GM19240 (cell line): ENCODE results near the gene PRR7.

Experiments used
- DNase-seq: peaks from one replicate; pipeline ENCODE4 v3.0.0; 2011; ENCODE audit warnings: low spot score; ENCODE audit not compliant: insufficient read length

PRR7 gene

DNA sequence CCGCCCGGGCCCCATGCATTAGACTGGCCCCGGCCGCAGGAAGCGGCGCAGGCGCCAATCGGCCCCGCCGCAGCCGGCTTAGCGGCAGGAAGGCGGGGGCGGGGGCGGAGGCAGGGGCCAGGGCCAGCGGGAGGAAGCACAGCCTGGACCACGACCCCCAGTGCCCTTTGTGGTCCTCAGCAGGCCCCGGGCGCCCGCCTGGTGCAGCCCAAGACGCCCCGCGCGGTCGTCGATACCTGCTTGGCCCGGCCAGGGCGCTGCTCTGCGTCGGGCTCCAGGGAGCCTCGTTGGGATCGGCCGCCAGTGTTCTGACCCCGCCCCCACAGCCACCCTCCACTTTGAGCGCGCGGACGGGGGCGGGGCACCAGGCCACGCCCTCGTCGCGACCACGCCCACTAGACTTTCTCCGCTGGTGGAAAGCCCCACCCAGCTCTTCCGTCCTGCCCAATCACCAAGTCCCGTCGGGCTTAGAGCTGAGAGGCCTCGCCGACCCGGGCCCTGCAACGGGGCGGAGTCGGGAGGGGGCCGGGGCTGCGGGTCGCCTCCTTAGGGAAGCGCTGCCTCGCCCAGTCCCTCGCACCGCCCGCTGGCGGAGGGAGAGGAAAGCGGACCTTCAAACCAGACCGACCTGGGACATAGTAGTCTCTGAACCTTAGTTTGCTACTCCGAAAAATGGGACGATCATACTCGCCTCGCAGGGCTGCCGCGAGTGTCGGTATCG is 50.8 kb downstream of the PRR7 start, which contains the start of gene PDLIM7:
Gene PDLIM7, minus strand, starts transcription at position 313 of the 721 bp plus-strand sequence. CDS start 1,092 bp downstream, outside the sequence.
- DNase-seq, result peak; percentile 93

DNA sequence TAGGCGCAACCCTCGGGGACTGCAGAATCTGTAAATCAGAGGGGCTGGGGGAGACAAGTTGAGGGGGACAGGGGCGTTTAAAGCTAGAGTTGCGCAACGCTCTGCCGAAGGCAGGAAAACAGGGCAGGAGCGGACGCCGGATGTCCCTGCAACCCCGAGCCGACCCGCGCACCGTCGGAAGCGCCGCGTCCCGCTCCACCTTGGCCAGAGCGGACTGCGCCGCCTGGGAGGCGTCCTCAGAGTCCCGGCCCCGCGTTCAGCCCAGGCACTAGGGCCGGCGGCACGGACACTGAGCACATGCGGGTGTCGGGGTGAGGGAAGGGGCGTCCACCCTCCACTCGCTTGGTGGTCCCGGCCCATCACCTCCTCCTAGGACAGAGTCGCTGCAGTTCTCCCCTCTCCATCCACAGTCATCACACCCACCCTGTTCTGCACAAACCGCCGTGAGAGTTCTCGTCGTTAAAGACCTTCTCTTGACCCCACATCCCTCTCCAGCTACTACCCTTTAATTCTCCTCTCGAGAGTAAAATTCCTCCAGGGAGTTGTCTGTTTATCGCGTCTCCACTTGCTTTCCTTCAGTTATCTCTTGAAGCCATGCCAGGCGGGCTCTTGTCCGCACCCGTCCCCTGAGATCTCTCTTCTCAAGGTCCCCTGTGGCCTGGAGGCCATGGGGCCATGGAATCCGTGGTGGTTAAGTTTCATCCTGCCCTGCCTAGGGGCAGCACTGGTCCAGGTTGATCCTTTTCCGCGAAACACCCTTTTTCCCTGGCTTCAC is 51.6 kb downstream of the PRR7 start:
- DNase-seq, result no peak

DNA sequence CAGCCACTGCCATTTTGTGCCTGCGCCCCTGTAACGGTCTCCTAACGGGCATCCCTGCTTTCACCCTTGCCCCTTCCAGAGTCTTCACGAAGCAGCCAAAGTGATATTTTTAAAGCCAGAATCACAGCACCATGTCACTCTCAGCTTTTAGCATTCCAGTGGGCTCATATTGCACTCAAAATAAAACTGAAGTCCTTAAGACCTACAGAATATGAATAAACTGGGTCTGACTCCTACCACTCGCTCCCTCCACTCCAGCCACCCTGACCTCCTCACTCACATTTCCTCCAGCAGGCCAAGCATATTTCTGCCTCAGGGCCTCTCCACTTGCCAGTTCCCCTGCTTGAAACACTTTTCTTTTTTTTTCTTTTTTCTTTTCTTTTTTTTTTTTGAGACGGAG is 53.2 kb downstream of the PRR7 start:
- no peak for DNase-seq

DNA sequence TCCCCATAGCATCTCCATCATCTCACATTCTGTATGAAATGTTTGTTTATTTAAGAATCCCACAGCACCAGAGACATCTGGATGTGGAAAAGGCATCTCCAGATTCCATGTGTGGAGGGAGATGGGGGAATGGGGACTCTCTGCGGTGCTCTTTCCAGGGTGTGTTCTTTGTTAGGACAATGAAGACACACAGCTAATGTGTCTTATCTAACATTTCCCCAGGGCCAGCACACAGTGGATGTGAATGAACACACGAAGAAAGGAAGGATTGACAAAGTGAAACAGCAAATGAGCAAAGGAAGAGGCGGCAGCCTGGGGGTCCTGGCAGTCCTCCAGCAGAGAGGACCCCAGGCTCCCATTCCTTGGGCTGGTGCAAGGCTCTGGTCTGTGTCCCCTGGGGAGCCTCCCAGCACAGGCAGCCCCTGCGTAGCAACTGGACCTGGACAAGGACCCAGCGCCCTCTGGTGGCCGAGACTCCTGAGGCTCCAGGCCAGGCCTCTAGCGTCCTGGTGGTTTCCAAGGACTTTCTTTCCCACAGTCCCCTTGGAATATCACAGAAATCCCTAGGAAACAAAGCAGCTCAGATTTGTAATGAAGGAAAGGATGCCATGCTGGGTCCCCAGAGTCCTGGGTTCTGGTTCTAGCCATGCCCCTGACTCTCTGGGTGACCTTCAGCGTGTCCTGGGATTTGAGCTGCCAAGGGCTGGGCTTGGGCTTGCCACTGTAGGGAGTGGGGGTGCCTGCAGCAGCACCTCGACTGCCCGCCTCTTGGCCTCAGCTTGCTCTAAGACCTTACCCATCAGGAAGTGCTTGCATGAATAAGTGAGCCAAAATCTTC is 54.3 kb downstream of the PRR7 start:
- DNase-seq, result peak; percentile 80

DNA sequence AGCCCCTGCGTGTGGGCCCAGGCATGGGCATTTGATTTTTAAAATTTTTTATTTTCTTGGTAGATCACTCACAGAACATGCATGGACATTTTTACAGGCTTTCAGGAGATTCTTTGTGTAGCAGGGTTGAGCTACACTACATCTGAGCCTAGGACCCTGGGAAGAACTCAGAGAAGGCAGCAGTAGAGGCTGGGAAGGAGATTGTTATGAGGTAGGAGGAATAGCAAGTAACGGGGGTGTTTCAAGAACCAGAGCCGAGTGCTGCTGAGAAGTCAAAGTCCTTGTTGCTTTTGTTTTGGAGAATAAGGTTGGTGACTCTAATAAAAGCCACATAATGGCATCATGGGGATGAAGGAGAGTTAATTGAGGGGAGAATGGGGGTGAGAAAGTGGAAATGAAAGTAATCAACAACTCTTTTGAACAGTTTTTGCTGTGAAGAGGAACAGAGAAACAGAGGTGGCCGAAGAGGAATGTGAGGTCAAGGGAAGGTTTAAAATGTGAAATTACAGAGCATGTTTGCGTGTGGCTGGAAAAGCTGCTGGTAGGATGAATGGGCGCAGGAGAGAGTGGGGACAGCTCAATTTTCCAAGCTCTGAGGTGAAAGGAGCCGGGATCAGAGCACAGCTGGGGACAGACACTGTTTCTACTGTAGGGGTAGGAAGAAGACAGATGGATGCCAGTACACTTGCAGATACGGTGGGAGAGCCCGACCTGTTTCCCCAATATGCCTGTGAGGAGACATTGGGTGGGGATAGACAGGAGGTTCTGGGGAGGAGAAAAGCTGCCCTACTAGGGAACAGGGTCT is 55.5 kb downstream of the PRR7 start:
- no peak for DNase-seq

DNA sequence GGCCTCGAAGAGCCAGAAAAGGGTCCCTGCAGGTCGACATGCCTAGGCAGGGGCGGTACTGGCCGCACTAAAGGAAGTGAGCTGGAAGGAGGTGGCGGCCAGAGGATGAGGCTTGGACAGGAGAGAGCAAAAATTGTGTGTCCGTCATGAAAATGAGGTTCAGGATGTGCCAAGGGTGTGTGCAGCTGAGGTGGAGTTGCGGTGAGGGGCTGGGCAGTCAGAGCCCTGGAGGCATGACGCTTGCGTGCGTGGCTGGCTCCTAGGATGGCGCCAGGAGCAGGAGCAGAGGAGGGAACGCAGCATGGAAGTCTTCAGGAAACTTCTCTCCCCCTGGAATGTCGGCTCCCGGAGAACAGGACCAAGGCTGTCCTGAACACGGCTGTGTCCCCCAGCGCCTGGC is 56.3 kb downstream of the PRR7 start:
- DNase-seq, result no peak

DNA sequence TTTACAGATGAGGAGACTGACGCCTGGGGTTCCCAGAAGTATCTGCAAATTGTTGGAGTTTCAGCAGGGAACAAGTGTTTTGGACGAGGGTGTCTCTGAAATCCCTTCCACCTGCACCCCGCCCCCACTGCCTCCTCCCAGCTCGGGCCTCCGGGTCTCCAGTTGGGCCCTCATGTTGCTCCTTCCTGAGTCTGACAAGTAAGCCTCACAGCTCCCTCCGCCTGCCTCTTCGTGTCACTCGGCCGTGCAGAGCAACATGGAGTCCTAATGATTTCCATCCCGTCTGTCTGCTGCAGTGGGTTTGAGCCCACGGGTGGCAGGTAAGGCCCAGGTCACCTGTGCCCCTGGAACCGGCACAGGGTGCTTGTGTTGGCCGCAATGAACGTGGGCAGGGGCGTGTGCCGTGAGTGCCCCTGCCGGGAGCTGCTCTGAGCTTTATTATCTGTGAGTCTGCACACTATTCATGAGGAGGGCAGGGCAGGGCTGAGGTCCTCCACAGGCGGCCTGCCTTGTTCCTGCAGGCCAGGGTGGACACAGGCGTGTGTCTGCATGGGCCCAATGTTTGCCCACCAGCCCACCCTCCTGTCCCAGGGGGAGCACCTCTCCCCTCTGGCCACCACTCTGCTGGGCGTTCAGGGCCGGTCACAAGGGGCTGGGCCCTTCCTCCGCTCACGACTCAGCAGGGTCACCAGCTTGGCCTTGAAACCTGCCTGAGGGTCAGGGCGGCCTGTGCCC is 56.9 kb downstream of the PRR7 start:
- DNase-seq, result no peak

DNA sequence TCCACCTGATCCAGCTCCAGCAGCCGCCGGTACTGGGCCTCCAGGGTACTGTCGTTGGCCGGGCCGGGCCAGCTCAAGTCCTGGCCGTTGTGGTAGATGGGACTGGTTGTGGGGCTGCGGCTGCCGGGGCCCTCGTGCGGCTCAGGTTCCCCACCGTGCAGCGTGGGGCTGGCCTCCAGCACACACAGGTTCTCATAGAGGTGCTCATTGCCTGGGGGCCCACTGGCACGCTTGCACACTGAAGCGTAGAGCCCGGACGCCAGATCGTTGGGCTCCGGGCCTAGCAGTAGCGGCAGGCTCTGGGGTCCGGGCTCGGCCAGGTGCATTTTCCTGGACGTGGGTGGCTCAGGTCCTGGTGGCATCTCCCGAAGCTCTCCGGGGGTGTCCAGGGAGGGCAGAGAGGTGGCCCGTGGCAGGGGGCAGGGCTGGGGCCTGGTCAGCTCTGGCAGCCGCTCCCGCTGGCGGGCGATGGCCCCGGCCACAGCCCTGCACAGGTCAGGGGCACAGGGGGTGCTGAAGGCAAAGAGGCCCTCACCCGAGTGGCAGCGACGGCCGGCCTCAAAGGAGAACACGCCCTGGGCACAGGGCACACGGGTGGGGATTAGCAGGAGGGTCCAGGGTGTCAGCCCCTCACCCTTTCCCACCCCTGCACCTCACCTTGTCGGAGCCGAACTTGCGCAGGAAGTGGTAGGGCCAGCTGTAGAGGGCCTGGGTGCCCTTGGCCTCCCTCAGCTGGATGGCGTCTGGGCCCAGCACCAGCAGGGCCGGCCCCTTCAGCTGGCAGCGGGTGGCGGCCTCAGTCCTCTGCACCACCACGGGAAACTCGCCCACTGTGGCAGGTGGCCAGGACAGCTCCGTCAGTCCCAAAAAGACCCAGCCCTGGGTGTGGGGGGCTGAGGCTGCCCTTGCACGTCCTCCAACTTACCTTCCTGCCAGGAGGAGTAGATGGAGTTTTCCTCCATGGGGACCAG is 57.8 kb downstream of the PRR7 start:
- DNase-seq, result no peak

DNA sequence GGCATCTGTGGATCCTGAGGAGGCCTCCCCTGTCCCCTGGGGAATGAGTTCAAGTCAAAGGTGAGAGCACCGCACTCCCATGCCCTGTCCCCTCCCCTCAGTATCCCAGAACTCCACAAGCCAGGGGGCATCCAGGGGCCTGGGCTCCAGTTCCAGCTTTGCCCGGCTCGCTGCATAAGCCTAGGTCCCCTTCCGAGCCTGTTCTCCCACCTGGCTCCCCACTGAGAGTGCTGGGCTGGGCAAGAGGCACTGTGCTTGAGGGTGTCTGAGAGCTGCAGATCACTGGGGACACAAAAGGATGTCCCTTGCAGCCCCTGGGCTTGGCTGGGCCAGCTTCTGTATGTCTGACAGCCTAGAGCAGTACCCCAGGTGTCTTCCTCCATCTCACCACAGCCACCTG is 58.5 kb downstream of the PRR7 start:
- DNase-seq, result no peak
